Kidney (tissue), 14 donors: ENCODE results near the gene MTMR10. TPM values are rescaled to one million over a fixed set of nuclear protein-coding genes. Genes with fewer than 3 reads are reported as not detected.

Experiments
- DNase-seq, 5 donors: peaks; one replicate each; pipeline ENCODE4 v3.0.0-alpha.2; 2013 to 2020
- FAIRE-seq: peaks from 2 replicates; lab custom pipeline; 2012; peaks lifted over from hg19 to GRCh38; lab: Jason Lieb, UNC
- H3K27ac ChIP-seq, 2 donors: one replicate each; pipeline ENCODE4 v1.7.0; 2013; ENCODE audit warnings: low read depth in 2 of 2, low read length in 2 of 2, inconsistent platforms in 1 of 2
- H3K27me3 ChIP-seq: one replicate; pipeline ENCODE4 v1.7.1; 2013; ENCODE audit warnings: low read length, inconsistent platforms; ENCODE audit not compliant: control insufficient read depth, insufficient read depth
- H3K36me3 ChIP-seq, 3 donors: one replicate each; pipeline versions ENCODE4 v1.7.0 to v1.7.1; 2013; ENCODE audit warnings: low read length in 3 of 3, control low read depth in 1 of 3, inconsistent platforms in 1 of 3; ENCODE audit not compliant: insufficient read depth in 3 of 3, control insufficient read depth in 2 of 3
- H3K4me1 ChIP-seq, 3 donors: one replicate each; pipeline versions ENCODE4 v1.7.0 to v1.7.1; 2013; ENCODE audit warnings: low read length in 3 of 3, inconsistent platforms in 1 of 3, low read depth in 1 of 3; ENCODE audit not compliant: control insufficient read depth in 2 of 3, insufficient read depth in 2 of 3
- H3K4me3 ChIP-seq, 3 donors: one replicate each; pipeline versions ENCODE4 v1.7.0 to v1.8.1; 2013; ENCODE audit warnings: low read length in 3 of 3, control low read depth in 1 of 3, inconsistent platforms in 1 of 3
- H3K9ac ChIP-seq, 3 donors: one replicate each; pipeline versions ENCODE4 v1.7.0 to v1.7.1; 2013; ENCODE audit warnings: low read length in 3 of 3, control low read depth in 1 of 3, inconsistent platforms in 1 of 3
- H3K9me3 ChIP-seq, 3 donors: one replicate each; pipeline versions ENCODE4 v1.7.0 to v1.7.1; 2013; ENCODE audit warnings: low read length in 3 of 3, control low read depth in 1 of 3, inconsistent platforms in 1 of 3; ENCODE audit not compliant: control insufficient read depth in 2 of 3, insufficient read depth in 1 of 3
- intact Hi-C: fragments of 100-400 bp; cut with DNase I; formaldehyde crosslinking; loops from one replicate; pipeline ENCODE4 v1.11.1; 2022
- polyA plus RNA-seq: library from polyadenylated mRNA; stranded (reverse); fragments of 350-450 nt; fragmentation: Illumina TruSeq; extraction: RNeasy Lipid Tissue Mini Kit (QIAGEN cat#74804); gene quantifications from one replicate; pipeline ENCODE4 v1.2.3, GENCODE V29; 2014; ENCODE audit warnings: low read depth, low replicate concordance; ENCODE audit not compliant: insufficient read depth
- total RNA-seq: library from RNA; stranded (reverse); fragmentation: NEBNext Ultra II Directional; extraction: Animal tissue kit (Norgen Biotek cat#: 25700); gene quantifications from one replicate; pipeline ENCODE4 v1.2.1, GENCODE V29; 2021
- TF ChIP-seq, protein P1 (sequence below): IDR thresholded peaks from 3 replicates; pipeline ENCODE4 v1.5.1; 2012; ENCODE audit warnings: mild to moderate bottlenecking, moderate library complexity, borderline replicate concordance; ENCODE audit not compliant: insufficient read depth; ENCODE audit errors: extremely low read depth
- donor health status: control.
- donor health status: control.
- donor health status: control.
- donor health status: control.
- donor health status: control.
- donor health status: DM: yes; HTN: yes; CAD: no.
- donor health status: Normal renal cell carcinoma (clear cell type).

Gene MTMR10
- total and polyA plus RNA-seq, 2 donors from 2014 or later = 26.2 to 70.4 TPM

GRCh38 chr15:31037731-31038477, 46.5 kb upstream of the MTMR10 start:
- H3K36me3 ChIP-seq = no peaks in the 10 kb centered on the region
- H3K9me3 ChIP-seq = no peaks in the 10 kb centered on the region
- FAIRE-seq = no peak
- H3K4me1 ChIP-seq = peaks cover 0 to 10% (median 4%) of the 10 kb centered on the region in 3 donors
- DNase-seq = no peak
- H3K4me3 ChIP-seq = no peak overlapping the region
- no peak overlapping the region for H3K9ac ChIP-seq
- intact Hi-C loops = no loop called here
- H3K27me3 ChIP-seq = no peaks in the 10 kb centered on the region
- TF ChIP-seq, protein P1, sequence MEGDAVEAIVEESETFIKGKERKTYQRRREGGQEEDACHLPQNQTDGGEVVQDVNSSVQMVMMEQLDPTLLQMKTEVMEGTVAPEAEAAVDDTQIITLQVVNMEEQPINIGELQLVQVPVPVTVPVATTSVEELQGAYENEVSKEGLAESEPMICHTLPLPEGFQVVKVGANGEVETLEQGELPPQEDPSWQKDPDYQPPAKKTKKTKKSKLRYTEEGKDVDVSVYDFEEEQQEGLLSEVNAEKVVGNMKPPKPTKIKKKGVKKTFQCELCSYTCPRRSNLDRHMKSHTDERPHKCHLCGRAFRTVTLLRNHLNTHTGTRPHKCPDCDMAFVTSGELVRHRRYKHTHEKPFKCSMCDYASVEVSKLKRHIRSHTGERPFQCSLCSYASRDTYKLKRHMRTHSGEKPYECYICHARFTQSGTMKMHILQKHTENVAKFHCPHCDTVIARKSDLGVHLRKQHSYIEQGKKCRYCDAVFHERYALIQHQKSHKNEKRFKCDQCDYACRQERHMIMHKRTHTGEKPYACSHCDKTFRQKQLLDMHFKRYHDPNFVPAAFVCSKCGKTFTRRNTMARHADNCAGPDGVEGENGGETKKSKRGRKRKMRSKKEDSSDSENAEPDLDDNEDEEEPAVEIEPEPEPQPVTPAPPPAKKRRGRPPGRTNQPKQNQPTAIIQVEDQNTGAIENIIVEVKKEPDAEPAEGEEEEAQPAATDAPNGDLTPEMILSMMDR = no peak
- no peak overlapping the region for H3K27ac ChIP-seq

DNA sequence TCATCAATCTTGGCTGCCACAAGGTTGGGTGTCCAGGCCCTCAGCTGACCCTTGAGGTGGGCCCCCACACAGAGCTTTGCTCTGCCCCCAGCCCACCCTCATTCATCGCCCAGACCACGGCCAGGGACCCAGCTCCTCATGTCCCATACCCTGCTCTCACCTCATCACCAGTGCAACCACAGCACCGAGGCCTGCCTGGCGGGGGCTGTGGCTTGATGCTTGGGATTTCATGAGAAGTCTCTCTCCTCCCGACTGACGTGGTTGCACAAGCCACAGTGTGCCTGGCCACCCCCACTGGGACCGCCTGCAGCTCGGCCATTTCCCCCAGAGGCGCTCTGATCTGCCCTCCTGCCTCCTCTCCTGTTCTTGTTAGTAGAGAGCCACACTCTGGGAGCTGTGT, 45.4 kb upstream of the MTMR10 start:
- H3K27me3 ChIP-seq = no peaks in the 10 kb centered on the region
- no peaks in the 10 kb centered on the region for H3K36me3 ChIP-seq
- H3K27ac ChIP-seq = no peak overlapping the region
- no peak for FAIRE-seq
- intact Hi-C loops = no loop called here
- no peaks in the 10 kb centered on the region for H3K9me3 ChIP-seq
- TF ChIP-seq, protein P1 = no peak
- DNase-seq = no peak
- H3K9ac ChIP-seq = no peak overlapping the region
- H3K4me3 ChIP-seq = no peak overlapping the region
- peaks cover 5 to 12% (median 8%) of the 10 kb centered on the region in 3 donors for H3K4me1 ChIP-seq

DNA sequence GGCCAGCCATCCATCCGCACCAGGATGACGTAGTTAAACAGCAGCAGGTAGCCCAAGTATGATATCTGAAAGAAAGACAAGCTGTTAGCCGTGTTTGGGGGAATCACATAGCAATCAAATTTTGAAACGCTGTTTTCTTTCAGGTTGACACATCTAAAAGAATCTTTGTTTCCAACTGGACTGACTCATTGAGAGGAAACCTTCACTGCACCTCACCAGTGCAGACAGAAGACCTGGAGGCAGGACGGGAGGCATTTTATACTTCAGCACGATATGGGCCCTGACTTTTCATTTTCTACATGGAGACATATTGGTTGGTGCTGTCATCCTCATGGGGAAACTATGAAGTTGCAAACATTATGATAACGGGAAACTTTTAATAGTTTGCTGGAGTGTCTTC, 44.2 kb upstream of the MTMR10 start:
- Histone ChIP-seq H3K4me3 (no peak overlapping the region), H3K9ac (no peak overlapping the region), H3K9me3 (no peaks in the 10 kb centered on the region), H3K4me1 (peaks cover 5 to 12% (median 11%) of the 10 kb centered on the region in 3 donors), H3K27ac (no peak overlapping the region), H3K27me3 (no peaks in the 10 kb centered on the region), H3K36me3 (no peaks in the 10 kb centered on the region)
- intact Hi-C loops = no loop called here
- FAIRE-seq (no peak), DNase-seq (no peak)
- TF ChIP-seq, protein P1 = no peak
